ENCODE results near the gene SYNPO.

Gene SYNPO

DNA sequence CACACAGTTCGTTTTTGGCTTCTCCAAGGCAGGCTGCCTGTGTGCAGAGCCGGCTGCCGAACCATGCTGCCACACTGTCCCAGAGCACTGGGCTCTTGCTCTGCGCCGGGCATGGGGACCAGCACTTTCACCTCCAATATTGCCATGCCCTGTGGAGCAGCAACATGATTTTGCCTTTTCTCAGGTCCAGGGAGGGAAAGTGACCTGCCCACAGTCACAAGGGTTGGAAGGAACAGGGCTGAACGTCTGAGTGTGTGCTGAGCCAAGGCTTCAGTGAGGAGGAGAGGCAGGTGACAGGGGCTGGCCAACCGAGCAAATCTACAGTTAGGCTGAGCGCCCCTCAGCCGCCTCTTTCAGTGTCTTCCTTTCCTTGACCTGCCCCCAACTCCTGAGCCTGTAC, 34.0 kb upstream of the SYNPO start:
- DNase-seq (ENCODE audit: extremely low read depth in 1 of 2, low read depth in 1 of 2) = no peak

DNA sequence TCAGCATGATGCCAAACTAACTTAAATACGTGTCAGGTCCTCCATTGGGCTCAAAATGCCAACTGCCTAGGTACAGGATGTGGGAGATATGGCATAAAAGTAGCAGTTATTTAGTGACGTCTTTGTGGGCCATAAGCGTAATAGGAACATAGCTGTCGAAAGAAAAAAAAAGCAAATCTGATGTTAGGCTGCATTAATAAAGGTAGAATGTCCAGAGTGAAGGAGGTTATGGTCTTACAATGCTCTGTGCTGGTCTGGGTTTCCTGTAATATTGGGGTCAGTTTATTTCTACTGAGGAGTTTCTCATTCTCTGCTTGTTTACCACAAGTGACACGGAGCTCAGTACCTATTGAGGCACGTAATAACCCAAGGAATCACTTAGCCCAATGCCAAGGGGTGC, 33.4 kb upstream of the SYNPO start:
- no peak for DNase-seq (ENCODE audit: extremely low read depth in 1 of 2, low read depth in 1 of 2)

DNA sequence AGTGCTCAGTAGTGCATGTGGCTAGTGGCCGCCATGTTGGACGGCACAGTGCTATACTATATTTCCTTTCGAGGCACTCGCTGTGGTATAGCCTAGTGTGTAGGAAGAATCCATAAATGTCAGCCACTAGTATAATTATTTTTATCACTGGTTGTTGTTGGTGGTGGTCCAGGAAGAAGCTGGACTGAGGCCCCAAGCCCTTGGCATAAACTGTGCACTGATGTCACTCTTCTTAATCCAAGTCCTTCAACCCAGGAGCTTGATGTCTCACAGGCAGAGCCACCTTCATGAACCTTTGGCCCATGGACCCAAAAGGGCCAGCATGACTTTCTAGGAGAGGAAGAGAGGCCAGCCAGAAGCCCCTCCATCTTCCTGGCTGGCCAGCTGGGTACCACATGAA, 32.5 kb upstream of the SYNPO start:
- no peak for DNase-seq (ENCODE audit: extremely low read depth in 1 of 2, low read depth in 1 of 2)

DNA sequence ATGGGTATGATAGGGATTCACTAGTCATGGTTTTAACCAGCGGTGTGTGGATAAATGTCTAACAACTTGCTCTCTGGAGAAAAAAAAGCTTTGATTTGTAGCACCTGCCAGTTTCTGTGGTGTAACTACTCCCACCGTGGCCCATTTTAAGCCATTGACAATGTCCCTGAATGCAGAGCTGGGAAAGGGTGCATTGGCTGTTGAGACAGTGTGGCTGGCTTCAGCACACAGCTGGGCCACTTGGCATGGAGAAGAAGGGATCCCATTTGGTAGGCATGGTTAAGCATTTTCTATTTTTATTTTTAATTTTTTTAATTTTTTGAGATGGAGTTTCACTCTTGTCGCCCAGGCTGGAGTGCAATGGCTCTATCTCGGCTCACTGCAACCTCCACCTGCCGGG, 31.5 kb upstream of the SYNPO start:
- no peak for DNase-seq (ENCODE audit: extremely low read depth in 1 of 2, low read depth in 1 of 2)

DNA sequence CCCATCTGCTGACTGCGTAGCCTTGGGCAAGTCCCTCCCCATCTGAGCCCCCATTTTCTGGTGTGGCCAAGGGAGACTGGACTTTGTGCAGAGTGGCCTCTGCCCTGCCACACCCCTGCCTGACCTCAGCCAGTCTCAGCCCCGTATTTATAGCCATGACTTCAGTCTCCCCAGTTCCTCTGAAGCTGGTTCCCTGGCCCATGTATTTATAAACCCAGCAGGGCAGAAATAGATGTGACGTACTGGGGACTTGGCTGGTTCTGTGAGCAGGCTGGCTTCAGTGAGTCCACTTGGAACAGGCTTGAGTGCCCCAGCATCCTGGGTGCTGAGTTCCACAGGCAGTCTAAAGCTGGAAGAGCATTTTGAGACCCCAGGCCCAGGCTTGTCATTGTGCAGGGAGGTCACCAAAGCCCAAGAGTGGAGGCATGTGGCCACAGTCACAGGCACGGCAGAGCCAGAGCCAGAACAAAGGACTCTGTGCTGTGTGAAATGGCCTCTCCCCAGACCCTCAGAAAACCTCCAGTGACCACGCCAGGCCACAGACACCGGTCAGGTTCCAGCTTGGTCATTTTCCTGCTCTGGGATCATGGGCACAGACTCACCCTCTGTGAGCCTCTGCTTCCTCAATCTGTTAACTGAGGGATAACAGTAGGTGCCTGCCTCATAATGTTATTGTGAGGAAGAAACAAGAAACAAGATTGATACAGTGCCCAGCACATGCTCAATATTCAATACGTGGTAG, 30.4 kb upstream of the SYNPO start:
- no peak for DNase-seq (ENCODE audit: extremely low read depth in 1 of 2, low read depth in 1 of 2)

DNA sequence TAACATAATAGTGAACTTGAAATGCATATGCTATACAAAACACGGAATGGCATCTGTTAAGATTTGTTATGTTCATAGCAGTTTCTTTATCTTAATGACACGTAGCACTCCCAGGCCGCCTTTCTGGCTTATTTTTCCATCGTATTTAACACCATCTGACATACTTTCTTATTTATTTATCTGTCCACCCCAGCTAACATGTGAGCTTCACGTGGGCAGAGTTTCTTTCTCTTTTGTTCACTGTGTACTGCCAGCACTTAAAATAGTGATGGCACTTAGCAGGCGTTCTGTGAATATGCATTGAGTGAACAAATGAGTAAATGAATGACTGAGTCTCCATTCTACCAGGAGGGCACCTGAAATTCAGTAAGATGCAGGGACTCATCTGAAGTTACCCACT, 29.4 kb upstream of the SYNPO start:
- DNase-seq (ENCODE audit: extremely low read depth in 1 of 2, low read depth in 1 of 2) = no peak

DNA sequence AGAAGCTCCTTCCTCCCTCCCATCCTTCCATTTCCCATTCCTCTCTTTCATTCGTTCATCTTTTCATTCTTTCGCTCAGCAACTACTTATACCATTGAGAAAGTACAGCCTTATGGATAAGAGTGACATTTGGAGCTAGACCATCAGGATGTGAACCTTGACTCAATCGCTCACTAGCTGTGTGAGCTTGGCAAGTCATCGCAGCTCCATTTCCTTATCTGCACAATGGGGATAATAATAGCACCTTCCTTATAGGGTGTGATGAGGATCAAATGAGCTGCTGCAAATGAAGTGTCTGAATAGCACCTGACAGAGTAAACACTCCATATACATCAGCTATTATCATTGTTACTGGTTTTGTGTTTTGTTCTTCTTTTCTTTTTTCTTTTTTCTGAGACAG, 28.1 kb upstream of the SYNPO start:
- DNase-seq (ENCODE audit: extremely low read depth in 1 of 2, low read depth in 1 of 2) = no peak

DNA sequence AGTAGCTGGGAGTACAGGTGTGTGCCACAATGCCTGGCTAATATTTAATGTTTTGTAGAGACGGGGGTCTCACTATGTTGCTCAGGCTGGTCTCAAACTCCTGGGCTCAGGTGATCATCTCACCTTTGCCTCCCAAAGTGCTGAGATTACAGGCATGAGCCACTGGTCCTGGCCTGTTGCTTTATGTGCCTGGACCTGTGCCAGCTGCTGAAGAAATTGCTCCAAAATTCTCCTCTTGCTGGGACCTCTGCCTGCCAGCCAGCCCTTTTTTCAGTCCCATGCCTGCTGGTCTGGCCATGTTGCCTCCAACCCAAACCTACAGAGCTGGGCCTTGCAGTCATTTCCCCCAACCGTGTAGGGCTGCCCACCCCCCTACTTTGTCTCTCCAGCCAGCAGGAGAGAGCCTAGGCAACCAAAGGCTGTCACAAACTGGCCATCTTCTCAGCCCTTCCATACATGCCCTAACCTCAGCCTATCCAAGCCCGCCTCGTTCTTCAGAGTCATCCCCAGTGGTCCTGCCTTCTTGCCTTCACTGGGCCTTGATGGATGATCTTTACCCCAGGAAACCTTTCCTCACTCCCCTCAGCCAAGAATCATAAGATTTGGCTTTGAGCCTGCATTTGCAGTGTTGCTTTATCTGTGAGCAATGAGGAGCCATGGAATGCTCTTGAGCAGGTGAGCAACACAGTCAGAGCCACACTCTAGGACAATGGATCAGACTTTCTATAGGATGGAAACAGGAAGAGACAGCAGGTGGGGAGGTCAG, 27.4 kb upstream of the SYNPO start:
- no peak for DNase-seq (ENCODE audit: extremely low read depth in 1 of 2, low read depth in 1 of 2)

DNA sequence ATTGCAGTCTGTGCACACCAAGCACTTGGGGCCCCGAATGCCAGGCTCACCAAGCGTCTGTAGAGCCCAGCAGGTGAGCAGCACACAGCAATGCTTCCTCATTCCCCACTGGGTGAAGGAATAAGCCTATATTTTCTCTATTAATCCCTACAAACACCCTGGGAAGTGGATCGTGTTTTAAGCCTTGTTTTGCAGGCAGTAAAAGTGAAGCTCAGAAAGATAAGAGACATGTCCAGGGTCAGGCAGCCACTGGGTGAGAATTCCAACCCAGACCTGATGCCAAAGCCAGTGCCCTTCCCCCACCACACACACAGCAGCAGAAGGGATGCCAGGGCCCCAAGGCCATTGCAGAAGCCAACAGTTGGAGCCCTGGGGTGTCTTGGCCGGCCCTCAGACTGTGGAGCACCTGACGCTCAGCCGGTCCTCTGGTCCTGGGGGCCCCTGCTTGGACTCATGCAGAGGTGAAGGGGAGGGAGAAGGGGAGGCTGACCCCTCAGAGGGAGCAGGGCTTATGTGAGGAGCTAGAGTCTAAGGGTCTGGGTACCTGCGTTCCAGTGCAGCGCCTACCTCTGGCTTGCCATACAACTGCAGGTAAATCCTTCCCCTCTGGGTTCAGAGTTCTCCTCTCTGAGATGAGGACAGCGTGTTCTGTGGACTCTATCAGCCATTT, 26.3 kb upstream of the SYNPO start:
- DNase-seq (ENCODE audit: extremely low read depth in 1 of 2, low read depth in 1 of 2) = no peak

DNA sequence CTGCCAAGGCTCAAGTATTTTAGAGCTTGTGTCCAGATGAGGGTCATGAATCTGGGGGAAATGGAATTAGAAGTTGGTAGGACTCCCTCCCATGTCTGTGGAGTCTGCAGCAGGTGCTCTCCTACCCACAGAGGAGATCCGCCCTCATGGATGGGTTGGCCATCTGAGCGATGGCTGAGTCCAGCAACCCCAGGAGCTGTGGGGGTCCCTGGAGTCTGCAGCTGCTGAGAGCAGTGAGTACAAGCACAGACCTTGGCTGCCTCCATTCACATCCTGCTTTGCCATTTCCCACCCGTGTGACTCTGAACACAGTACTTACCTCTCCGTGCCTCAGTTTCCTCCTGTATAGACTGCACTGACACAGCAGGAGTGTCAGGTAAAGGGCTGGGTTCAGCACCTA, 25.8 kb upstream of the SYNPO start:
- no peak for DNase-seq (ENCODE audit: extremely low read depth in 1 of 2, low read depth in 1 of 2)

DNA sequence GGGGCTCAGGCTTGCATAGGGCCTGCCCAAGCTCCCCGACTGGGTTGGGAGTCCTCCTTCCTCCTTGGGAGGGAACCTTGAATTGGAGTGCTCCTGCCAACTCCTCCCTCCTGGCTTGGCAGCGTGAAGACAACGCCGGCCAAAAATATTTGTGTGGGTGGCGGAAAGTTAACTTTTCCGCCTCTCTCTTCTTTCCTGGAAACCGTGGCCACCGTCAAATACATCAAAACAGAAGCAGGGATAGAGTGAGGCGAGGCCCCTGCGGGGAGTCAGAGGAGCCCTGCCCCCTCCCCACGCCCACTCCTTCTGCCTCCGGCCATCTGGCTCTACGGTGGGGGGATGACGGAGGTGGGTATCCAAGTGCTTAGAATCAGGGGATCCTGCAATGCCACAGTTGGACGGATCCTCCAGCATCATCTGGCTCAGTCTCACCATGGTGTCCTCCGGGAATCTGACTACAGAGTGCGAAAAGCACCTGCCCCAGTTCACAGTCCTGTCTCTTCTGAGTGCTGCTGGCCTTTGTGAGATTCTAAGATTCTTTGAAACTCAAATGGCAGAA, 25.2 kb upstream of the SYNPO start:
- DNase-seq (ENCODE audit: extremely low read depth in 1 of 2, low read depth in 1 of 2) = no peak

DNA sequence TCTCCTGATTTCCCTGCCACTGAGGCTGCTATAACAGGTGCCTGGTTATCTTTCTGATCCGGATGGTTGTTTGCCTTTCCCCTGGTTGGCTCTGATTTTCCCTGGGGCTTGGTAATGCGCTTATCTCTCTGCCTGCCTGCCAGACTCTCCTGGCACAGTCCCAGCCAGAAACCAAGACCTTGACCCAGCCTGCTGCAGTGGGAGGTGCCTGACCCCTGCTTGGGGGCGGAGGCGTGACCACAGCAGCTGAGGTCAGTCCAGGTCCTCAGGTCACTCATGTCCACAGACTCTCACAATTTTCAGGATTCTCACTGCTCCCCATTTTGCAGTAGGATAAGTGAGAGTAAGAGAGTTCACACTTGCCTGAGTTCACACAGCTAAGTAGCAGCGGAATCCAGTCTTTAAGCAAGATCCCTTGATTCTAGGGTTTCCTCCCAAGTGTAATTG, 24.4 kb upstream of the SYNPO start:
- DNase-seq (ENCODE audit: extremely low read depth in 1 of 2, low read depth in 1 of 2) = no peak

DNA sequence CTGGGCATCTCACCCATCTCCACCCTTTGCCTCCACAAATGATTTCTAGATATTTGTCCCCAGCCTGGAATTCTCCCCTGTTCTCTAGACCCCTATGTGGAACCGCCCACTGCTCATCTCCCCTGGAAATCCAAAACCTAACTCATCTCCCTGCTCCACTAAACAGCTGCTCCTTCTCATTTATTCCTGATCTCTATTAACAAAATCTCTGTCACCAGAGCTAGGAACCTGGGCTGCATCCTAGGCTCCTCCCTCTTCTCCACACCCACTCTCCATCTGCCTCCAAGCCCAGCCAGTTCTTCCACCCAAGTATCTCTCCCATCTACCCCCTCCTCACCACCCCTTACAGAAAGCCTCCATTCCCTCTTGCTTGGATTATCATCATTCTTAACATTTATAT, 24.0 kb upstream of the SYNPO start:
- DNase-seq (ENCODE audit: extremely low read depth in 1 of 2, low read depth in 1 of 2) = no peak

DNA sequence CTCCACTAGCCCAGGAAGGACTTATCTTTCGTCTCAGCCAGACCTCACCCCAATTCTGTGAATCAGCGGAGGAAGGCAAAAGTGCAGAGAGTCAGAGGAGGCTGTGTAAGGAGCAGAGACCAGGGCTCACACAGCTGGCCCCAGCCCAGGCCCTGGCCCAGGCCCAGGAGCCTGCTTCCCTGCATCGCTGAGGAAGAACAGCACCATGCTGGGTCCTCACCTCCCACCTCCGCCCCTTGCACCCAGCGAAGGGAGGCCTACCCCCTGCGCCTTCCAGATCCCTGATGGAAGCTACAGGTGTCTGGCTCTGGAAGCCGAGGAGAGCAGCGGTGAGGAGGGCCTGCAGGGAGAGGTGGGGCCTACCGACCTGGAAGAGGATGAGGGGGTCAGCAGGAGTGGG, 22.3 kb upstream of the SYNPO start:
- DNase-seq (ENCODE audit: extremely low read depth in 1 of 2, low read depth in 1 of 2) = no peak

DNA sequence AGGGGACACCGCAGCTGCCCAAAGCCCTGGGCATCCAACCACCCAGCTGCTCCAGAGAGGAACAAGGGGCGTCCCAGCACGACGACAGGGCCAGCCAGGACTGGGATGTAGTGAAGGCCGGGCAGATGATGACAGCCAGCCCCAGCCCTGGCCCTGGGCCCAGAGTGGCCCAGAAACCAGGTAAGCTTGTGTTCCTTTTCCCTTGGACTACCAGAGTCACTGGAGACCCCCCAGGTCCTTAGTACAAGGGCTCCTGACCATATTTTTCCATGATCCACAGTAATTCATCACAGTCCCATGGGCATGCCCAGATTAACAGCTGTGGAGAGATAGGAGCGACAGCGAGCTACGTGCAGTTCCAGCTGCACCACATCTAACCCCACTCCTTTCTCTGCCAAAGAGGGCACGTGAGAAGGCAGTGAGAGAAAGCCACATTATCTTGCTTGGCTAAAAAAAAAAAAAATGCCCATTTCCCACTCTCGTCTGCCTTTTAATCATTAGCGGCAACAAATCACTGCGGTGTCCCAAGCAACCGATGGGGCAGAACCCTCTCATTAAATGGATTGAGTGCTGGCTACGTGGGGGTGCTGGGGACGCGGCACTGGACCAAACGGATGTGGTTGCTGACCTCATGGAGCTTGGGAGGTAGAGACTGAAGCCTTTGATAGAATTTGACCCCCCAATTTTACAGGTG, 21.7 kb upstream of the SYNPO start:
- no peak for DNase-seq (ENCODE audit: extremely low read depth in 1 of 2, low read depth in 1 of 2)

DNA sequence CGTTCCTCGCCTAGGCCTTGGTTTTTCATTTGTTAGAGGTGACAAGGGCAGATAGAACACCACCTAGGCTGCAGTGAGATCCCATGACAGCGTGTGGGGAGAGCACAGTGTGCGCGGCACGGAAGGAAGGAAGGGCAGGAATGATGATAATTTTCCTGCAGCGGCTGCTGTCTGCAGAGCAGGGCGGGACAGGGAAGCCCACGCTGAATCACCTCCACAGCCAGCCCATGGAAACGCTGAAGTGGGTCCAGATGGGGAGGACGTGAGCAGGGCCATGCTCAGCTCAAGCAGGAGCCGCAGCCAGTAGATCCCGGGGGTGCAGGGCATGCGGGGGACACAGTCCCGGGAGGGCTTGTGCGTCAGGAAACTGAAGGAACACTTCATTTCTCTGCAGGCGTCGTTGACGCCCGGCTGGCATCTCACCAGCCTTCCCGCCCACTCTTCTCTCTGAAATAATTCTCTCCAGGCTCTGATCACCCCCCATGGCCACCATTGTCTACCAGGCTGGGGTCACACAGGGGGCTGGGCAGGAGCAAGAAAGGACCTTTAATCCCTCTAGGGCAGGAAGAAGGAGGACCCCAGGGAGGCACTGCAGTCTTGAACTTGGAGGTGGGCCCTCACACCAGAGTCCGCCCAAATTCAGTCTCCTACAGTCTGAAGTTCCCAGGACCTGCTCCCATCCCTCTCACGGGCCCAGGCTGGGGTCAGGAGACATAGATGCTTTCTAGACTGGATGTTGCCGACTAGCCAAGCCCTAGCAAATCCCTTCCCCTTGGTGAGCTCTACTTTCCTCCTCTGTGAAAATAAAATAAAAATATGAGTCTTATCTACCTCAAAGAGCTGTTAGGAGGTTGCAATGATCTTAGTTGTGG, 20.9 kb upstream of the SYNPO start:
- DNase-seq (ENCODE audit: extremely low read depth in 1 of 2, low read depth in 1 of 2) = no peak

DNA sequence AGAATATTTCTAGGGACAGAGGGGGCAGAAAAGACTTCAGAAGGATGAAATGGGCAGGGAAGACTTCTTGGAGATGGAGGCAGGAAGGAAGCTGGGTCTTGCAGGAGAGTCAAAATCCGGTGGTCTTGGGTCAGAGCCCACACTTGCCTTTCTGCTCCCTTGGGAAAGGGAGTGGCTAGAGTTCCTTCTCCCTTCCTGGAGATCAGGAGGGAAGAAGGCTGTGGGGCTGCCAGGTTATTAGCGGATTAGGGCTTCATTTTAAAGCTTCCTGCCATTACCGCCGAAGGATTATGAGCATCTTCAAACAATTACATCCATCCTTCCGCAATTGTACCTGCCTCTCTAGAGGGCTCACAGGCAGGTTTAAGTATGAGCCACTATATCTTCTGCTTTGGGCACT, 19.2 kb upstream of the SYNPO start:
- DNase-seq (ENCODE audit: extremely low read depth in 1 of 2, low read depth in 1 of 2) = no peak

DNA sequence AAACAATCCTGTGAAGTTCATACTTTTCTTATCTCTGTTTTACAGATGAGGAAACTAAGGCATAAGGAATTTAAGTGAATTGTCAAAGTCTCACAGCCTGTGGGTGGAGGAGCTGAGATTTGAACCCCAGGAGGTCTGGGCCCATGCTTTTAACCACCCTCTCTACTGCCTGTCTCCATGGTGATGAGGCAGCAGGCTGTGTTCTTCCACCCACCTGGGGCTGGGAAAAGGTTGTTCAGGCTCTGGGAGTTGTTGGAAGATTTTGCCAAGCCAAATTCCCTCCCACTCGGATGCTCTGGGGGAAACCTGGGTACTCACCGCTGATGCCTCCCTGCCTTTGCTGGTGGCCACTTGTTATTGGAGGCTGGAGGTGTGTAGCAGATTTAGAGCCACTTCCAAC, 18.3 kb upstream of the SYNPO start:
- DNase-seq (ENCODE audit: extremely low read depth in 1 of 2, low read depth in 1 of 2) = no peak

DNA sequence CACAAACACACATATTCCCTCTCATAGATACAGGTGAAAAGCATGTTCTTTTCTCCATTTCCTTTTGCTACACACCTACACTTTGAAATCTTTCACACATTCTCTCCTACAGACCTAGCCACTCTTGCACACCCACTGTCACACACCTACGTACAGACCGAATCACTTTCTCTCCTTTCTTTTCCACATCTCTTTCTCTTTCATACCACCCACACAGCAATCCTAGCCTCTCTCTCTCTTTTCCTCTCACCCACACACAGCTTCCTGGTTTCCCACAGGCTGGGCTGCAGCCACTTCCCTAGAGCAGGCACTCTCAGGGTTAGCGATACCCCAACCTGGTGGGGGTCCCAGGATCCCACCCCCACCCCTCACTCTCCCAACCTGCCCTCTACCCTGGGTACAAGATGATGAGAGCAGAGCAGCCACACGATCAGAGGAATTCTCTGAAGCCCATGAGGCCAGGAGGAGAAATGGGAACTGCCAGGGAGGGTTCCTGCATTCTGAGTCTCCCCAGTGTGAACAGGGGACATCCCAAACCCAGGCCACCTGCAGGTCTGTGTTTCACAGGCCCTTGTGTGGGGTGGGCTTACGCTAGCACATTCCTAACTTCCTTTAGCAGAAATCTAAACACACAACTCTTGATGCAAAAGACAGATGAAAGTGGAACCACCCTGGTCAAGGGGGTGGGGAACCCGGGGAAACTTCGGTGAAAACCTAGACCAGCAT, 17.1 kb upstream of the SYNPO start:
- DNase-seq (ENCODE audit: extremely low read depth in 1 of 2, low read depth in 1 of 2) = no peak

DNA sequence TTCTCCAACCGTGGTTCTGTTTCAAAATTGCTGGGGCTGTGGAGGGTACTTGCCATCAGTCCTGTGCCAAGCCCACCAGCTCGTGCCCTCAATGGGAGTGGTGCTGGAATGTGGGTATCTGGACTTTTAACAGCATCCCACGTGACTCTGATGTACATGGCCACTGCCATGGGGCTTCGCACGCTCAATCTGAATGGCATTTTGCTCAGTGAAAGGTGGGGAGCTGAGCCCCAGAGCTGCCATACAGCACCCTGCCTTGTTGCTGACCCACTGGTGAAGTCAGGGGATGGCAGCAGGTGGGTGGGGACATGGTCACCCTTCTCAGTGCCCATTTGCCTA, 16.6 kb upstream of the SYNPO start:
- no peak for DNase-seq (ENCODE audit: extremely low read depth in 1 of 2, low read depth in 1 of 2)
